ENCODE measurements around the gene SH3TC1.

The SH3TC1 gene

GRCh38 chr4:8212622-8213021, 13.5 kb downstream of the SH3TC1 start:
- in situ Hi-C loops (cut with HindIII; ENCODE audit: low sequenced_read_pairs): no loop called here

GRCh38 chr4:8213121-8213520, 14.0 kb downstream of the SH3TC1 start:
- in situ Hi-C loops (cut with HindIII; ENCODE audit: low sequenced_read_pairs): no loop called here

- in situ Hi-C loops (cut with HindIII; ENCODE audit: low sequenced_read_pairs): no loop called here
Observed at GRCh38 chr4:8214136-8214535, 15.0 kb downstream of the SH3TC1 start.

GRCh38 chr4:8215001-8215427, 15.9 kb downstream of the SH3TC1 start:
- in situ Hi-C loops (cut with HindIII; ENCODE audit: low sequenced_read_pairs): no loop called here

GRCh38 chr4:8215641-8216442, 16.8 kb downstream of the SH3TC1 start:
- in situ Hi-C loops (cut with HindIII; ENCODE audit: low sequenced_read_pairs): no loop called here

- in situ Hi-C loops (cut with HindIII; ENCODE audit: low sequenced_read_pairs): no loop called here
Observed at GRCh38 chr4:8216443-8217245, 17.6 kb downstream of the SH3TC1 start.

- in situ Hi-C loops (cut with HindIII; ENCODE audit: low sequenced_read_pairs): no loop called here
Observed at GRCh38 chr4:8217246-8217511, 18.1 kb downstream of the SH3TC1 start.

- in situ Hi-C loops (cut with HindIII; ENCODE audit: low sequenced_read_pairs): no loop called here
Observed at GRCh38 chr4:8217871-8218270, 18.8 kb downstream of the SH3TC1 start.

- in situ Hi-C loops (cut with HindIII; ENCODE audit: low sequenced_read_pairs): no loop called here
Observed at GRCh38 chr4:8218371-8219031, 19.4 kb downstream of the SH3TC1 start.

- in situ Hi-C loops (cut with HindIII; ENCODE audit: low sequenced_read_pairs): no loop called here
Observed at GRCh38 chr4:8219236-8219635, 20.1 kb downstream of the SH3TC1 start.

- in situ Hi-C loops (cut with HindIII; ENCODE audit: low sequenced_read_pairs): loop anchor here (5.0 kb wide), 3 partner anchors 49 to 181 kb away; no protein-coding TSS in a partner anchor
Observed at GRCh38 chr4:8220661-8221450, 21.8 kb downstream of the SH3TC1 start.

- in situ Hi-C loops (cut with HindIII; ENCODE audit: low sequenced_read_pairs): loop anchor here (5.0 kb wide), 3 partner anchors 49 to 181 kb away; no protein-coding TSS in a partner anchor
Observed at GRCh38 chr4:8221476-8221875, 22.4 kb downstream of the SH3TC1 start.

GRCh38 chr4:8221985-8222384, 22.9 kb downstream of the SH3TC1 start:
- in situ Hi-C loops (cut with HindIII; ENCODE audit: low sequenced_read_pairs): loop anchor here (5.0 kb wide), 3 partner anchors 50 to 180 kb away; no protein-coding TSS in a partner anchor

GRCh38 chr4:8222609-8223388, 23.7 kb downstream of the SH3TC1 start:
- in situ Hi-C loops (cut with HindIII; ENCODE audit: low sequenced_read_pairs): loop anchor here (5.0 kb wide), 3 partner anchors 50 to 180 kb away; no protein-coding TSS in a partner anchor

- in situ Hi-C loops (cut with HindIII; ENCODE audit: low sequenced_read_pairs): loop anchor here (5.0 kb wide), 3 partner anchors 52 to 178 kb away; no protein-coding TSS in a partner anchor
Observed at GRCh38 chr4:8224267-8224974, 25.3 kb downstream of the SH3TC1 start.

GRCh38 chr4:8224975-8225625, 26.0 kb downstream of the SH3TC1 start:
- in situ Hi-C loops (cut with HindIII; ENCODE audit: low sequenced_read_pairs): loop anchor here (5.0 kb wide), 3 partner anchors 53 to 177 kb away; no protein-coding TSS in a partner anchor

- in situ Hi-C loops (cut with HindIII; ENCODE audit: low sequenced_read_pairs): no loop called here
Observed at GRCh38 chr4:8225706-8226443, 26.8 kb downstream of the SH3TC1 start.

- in situ Hi-C loops (cut with HindIII; ENCODE audit: low sequenced_read_pairs): no loop called here
Observed at GRCh38 chr4:8227201-8227770, 28.2 kb downstream of the SH3TC1 start.

Measured in endothelial cell of hepatic sinusoid (primary cell).